ENCODE results near the gene UMOD.

- no peak for TF ChIP-seq CTCF (IDR thresholded peaks at IDR 0.05; ENCODE audit: borderline replicate concordance, extremely low read depth, low read length, poor library complexity, severe bottlenecking)
- no peak for TF ChIP-seq EZH2 (IDR thresholded peaks at IDR 0.05; ENCODE audit: borderline replicate concordance, low read depth, low read length, severe bottlenecking)
These were observed 28.9 kb downstream of the UMOD start for GRCh38 chr16:20323591-20324117.
